Stimulated activated CD4-positive, alpha-beta T cell treated with anti-CD3 and anti-CD28 coated beads, TNF-alpha, amount 100 ng/mL, for 4 hours (primary cell): ENCODE data around the gene MCC.

ENCODE experiments used
- DNase-seq, 3 experiments: peaks; one replicate each; pipeline ENCODE4 v3.0.0-alpha.2; 2020; ENCODE audit warnings: low read depth in 3 of 3

Gene MCC

GRCh38 chr5:113319256-113320053 lies 168.8 kb downstream of the MCC start:
- DNase-seq, result no peak

DNA sequence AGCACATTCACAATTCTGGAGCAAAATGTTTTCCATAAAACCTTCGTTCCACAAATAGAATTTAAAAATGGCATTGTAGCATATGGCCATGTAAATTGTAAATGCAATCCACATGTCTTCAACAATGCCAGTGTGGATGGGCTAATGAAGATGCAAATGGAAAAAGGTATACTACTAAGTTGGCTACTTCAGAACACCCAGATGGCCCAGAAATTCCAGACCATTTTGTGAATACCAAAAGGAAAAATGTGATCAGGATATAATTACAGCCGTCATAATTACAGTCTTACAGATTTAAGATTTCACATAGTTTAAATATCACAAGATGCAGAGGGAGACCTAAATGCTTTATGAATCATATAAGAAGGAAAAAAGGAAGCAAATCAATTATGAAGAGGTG lies 170.6 kb downstream of the MCC start:
- DNase-seq, result no peak

DNA sequence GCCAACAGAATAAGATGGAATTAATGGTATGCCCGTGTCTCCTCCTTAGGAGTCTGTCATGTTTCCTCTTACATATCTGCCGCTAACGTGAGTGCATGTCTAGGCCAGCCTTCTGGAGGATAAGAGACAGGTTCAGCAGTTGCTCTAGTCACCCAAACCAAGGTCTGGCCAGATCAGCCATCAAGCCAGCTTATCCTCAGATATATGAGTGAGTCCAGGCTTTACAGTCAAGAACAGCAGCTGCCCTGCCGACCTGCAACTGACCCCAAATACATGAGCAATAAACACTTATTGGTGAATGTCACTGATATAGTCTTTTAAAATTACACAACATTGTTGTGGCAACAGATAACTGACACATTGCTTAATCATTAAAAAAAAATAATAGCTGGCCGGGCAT lies 177.0 kb downstream of the MCC start:
- no peak for DNase-seq

DNA sequence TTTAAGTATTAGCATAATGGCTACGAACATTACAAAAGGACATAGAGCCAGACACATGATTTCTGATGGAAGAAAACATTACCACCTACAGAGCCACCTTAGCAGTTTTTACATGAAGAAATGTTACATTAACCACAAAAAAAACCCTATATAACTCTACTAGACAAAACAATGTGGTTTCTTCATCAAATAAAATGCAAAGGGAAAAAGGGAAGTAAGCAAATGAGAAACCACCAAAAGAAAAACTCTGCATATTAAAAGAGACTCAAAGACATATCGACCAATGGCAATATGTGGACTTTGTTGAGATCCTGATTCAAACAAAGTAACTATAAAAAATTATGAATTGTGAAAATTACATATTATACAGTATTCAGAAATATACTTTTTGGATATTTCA lies 186.1 kb downstream of the MCC start:
- DNase-seq, result no peak

- no peak for DNase-seq
Observed at GRCh38 chr5:113299591-113299990, 188.7 kb downstream of the MCC start.

- DNase-seq, result no peak
Observed at GRCh38 chr5:113296676-113297075, 191.6 kb downstream of the MCC start.

DNA sequence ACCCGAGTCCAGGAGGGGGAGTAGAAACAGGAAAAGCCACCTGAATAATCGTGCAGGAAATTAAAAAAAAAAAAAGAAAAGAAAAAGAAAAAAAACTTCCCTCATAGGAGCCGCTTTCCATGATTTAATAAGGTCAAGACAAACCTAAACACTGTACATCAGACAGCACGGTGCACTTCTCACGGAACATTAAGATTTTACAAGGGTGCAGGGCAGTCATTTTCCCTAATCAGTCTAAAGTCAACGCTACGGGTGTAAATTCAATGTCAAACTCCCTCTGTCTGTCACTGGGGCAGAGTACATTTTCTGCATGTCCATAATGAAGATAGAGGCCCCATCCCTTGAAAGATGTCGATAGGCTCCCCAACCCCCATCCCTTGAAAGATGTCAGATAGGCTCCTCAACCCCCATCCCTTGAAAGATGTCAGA lies 193.1 kb downstream of the MCC start:
- no peak for DNase-seq

DNA sequence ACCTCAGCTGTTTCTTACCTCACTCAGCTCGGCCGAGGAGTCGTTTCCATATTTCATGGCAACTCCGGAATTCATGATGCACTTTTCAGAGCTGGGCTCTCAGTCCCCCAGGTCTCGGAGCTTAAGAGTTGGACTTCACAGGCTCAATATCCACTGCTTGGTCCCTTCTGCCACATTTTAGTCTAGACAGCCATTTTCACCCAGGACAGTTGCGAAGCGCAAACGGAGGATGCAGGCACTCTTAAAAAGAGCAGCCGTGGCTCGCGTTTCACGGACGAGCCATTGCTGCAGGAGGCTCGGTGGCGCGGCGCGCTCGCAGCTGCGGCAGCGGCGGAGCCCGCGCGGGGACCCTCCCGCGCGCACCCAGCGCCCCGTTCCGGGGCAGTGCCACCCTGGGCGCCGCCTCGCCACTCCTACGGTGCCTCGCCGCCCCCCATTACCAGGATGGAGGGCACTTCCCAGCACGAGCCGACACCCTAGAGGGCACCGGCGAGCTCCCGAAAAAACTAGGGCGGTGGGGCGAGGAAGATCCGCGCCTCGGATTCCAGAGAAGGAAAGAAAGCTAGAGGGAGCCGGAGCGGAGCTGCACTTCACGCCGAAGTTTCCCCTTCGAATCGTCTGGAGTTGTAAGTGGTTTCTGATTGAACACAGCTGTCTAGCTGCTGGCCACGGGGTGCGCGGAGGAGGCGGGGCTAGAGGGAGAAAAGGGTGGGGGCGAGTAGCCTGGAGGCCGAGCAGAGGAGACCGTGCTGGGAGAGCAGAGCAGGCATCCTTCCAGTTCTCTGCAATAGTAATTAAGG lies 193.7 kb downstream of the MCC start:
- peak; percentile 44 to 57 (median 45) for DNase-seq

GRCh38 chr5:113293975-113294310 lies 194.3 kb downstream of the MCC start:
- DNase-seq, result no peak

- DNase-seq, result no peak
Observed at GRCh38 chr5:113293068-113293974, 194.9 kb downstream of the MCC start.

- no peak for DNase-seq
Observed at GRCh38 chr5:113292462-113292861, 195.8 kb downstream of the MCC start.

DNA sequence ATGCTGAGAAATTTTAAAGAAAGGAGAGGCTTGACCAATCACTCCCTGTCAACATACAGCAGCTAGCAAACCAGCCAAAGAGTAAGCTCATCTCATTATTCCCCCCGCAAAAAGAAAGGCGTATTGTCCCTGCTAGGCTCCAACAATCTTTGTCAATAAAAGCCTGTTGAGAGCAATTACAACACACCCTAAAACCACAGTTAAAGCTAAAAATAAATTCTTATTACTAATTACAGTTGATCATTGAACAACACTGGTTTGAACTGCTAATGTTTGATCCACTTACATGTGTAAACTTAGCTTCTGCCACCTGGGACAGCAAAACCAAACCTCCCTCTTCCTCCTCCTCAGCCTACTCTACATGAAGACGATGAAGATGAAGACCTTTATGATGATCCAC lies 204.7 kb downstream of the MCC start:
- DNase-seq, result no peak

DNA sequence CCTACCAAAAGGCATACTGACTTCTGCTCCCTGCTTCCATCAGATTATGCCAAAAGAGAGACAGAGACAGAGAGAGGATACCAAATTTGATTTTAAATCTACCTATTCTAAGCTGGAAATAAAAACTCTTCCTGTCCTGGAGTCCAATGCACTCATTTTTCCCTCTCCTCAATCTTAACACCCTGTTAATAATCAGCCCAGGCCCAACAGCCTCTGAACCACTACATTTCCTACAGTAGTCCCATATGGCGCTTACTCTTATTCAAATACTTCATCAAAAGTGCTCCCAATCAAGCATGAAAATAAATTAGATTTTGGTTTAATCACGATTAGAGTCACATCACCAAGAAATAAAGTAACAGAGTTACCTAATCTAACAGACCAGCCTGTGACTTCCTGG lies 205.8 kb downstream of the MCC start:
- no peak for DNase-seq

DNA sequence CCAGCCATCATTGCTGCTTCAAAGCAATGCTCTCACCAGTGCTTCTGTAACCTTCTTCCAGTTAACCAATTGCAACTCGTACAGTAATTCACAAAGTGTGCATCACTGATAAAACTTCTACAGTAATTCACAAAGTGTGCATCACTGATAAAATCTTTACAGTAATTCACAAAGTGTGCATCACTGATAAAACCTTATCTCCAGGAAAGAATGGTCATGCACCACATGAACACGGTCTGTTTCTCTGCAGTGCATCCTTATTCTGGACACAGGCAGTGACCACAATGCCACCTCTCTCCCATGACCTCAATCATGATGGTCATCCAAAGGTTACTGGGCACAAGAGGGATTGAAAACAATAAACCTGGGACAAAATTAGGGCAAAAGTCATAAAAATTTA lies 207.1 kb downstream of the MCC start:
- no peak for DNase-seq

- no peak for DNase-seq
Observed at GRCh38 chr5:113280541-113280940, 207.7 kb downstream of the MCC start.

- no peak for DNase-seq
Observed at GRCh38 chr5:113278976-113279375, 209.3 kb downstream of the MCC start.

GRCh38 chr5:113276493-113276892 lies 211.8 kb downstream of the MCC start:
- no peak for DNase-seq

DNA sequence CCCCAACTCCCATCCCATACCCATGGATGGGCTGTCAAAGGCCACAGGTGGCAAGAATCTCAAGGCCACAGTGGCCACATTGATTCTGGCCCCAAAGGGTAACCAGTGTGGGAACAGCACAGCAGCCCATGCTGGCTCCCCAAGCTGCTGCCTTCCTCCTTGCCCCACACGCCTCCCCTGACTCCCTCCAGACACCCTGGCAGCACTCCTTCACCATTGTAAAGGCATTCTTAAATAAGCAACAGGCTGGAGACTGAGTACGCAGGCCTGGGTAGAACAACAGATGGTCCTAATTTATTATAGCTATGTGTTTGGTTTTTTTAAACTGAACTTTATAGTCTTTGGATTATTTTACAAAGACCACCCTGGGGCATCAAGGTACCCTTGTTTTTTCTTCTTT lies 212.3 kb downstream of the MCC start:
- DNase-seq, result no peak

GRCh38 chr5:113274836-113275414 lies 213.3 kb downstream of the MCC start:
- DNase-seq, result no peak

- DNase-seq, result no peak
Observed at GRCh38 chr5:113273948-113274347, 214.3 kb downstream of the MCC start.

DNA sequence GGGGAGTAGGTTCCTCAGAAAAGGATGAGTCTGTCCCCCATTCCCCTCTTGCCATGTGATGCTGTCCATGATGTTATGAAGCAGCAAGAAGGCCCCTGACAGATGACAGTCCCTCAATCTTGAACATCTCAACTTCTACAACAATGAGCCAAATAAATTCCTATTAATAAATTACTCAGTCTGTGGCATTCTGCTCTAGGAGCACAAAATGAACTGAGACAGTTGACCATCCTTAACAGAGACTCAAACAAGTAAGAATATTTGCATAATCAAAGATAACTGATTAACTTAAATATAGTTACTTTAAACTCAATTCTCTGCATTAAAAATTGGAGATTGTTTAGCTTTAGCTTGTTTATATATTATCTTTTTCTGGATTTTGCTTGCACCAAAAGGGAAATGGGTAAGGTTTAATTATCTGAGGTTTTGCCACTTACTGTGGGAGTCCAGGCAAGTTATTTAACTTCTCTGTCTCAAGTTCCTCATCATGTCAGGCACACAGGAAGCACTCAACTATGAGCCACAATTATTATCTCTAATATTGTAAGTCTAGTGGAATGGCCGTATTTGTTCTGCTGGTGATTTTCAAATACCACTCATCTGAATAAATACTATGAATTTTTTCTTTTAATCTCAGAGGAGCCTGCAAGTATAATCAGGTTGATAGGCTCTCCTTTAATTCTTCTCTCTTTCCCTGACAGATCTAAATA lies 216.4 kb downstream of the MCC start:
- DNase-seq, result no peak
